GM12878 (cell line): ENCODE measurements around the gene PHC2. TPM values are rescaled to one million over a fixed set of nuclear protein-coding genes. Genes with fewer than 3 reads are reported as not detected.

ENCODE experiments used
- ATAC-seq: fragments of 200-7000 bp; cut with Tn5 transposase; 3 replicates; pipeline ENCODE4 v1.9.1; 2020; ENCODE audit warnings: mild to moderate bottlenecking, moderate library complexity
- BruUV-seq: library from RNA; stranded (reverse); fragments of 400-500 nt; replicated peaks from 2 replicates; lab custom pipeline; 2021; lab: Mats Ljungman, UMichigan
- CTCF ChIA-PET: fragments of 300-600 bp; sonication (Branson Sonifier 250); formaldehyde crosslinking; extraction: SDS; loops from one replicate; lab custom pipeline; 2021; ENCODE audit warnings: inconsistent platforms; lab: Yijun Ruan, JAX
- POLR2A ChIA-PET: fragments of 350-600 bp; formaldehyde crosslinking; extraction: SDS; loops from one replicate; lab custom pipeline; 2021; ENCODE audit warnings: inconsistent platforms; lab: Charles Lee
- RAD21 ChIA-PET: fragments of 300-600 bp; sonication (Branson Sonifier 250); formaldehyde crosslinking; loops from one replicate; lab custom pipeline; 2023; ENCODE audit warnings: antibody characterized with exemption; ENCODE audit not compliant: unreplicated experiment; lab: Charles Lee
- SMC1A ChIA-PET: fragments of 300-600 bp; sonication (Branson Sonifier 250); formaldehyde crosslinking; loops from one replicate; lab custom pipeline; 2023; ENCODE audit not compliant: unreplicated experiment, uncharacterized antibody; lab: Charles Lee
- DNase-seq: peaks from one replicate; pipeline ENCODE4 v3.0.0-alpha.2; 2011; ENCODE audit warnings: low read depth, low spot score
- FAIRE-seq: peaks from 3 replicates; lab custom pipeline; 2011; peaks lifted over from hg19 to GRCh38; lab: Jason Lieb, UNC
- H2AFZ ChIP-seq: 2 replicates; pipeline ENCODE4 v1.6.0; 2011; ENCODE audit warnings: low read depth, low read length, control low read depth; ENCODE audit not compliant: control insufficient read depth
- H3K27ac ChIP-seq: 2 replicates; pipeline ENCODE4 v1.5.1; 2011; ENCODE audit warnings: control low read depth; ENCODE audit not compliant: control insufficient read depth, insufficient read depth
- H3K27me3 ChIP-seq, 2 experiments: replicated peaks in 1 of 2; 2 replicates each; pipeline versions ENCODE4 v1.6.0 to v1.6.1; 2011; ENCODE audit warnings: low read length in 1 of 2; ENCODE audit not compliant: control insufficient read depth in 2 of 2, insufficient read depth in 2 of 2
- H3K36me3 ChIP-seq, 2 experiments: 2 replicates each; pipeline ENCODE4 v1.5.1; 2011; ENCODE audit warnings: low read length in 1 of 2; ENCODE audit not compliant: control insufficient read depth in 2 of 2, insufficient read depth in 2 of 2
- H3K4me1 ChIP-seq: 2 replicates; pipeline ENCODE4 v1.6.1; 2011; ENCODE audit warnings: mild to moderate bottlenecking, low read length, moderate library complexity, mixed read lengths; ENCODE audit not compliant: control insufficient read depth, insufficient read depth
- H3K4me2 ChIP-seq: 2 replicates; pipeline ENCODE4 v1.6.0; 2011; ENCODE audit warnings: control low read depth; ENCODE audit not compliant: control insufficient read depth, insufficient read depth
- H3K4me3 ChIP-seq: fragments of 200-600 bp; sonication (generic); 2 replicates; pipeline ENCODE4 v1.5.1; 2016
- H3K79me2 ChIP-seq: 2 replicates; pipeline ENCODE4 v1.6.0; 2011; ENCODE audit warnings: low read length; ENCODE audit not compliant: control insufficient read depth, insufficient read depth
- H3K9ac ChIP-seq: 2 replicates; pipeline ENCODE4 v1.8.0; 2011; ENCODE audit warnings: low read length, control low read depth, mixed read lengths; ENCODE audit not compliant: control insufficient read depth, insufficient read depth
- H3K9me3 ChIP-seq: replicated peaks from 3 replicates; pipeline ENCODE4 v1.5.1; 2011; ENCODE audit warnings: mild to moderate bottlenecking, low read length; ENCODE audit not compliant: control insufficient read depth, insufficient read depth
- H4K20me1 ChIP-seq: 2 replicates; pipeline ENCODE4 v1.6.0; 2011; ENCODE audit not compliant: control insufficient read depth, insufficient read depth
- CEBPB ChIP-seq, 2 experiments: fragments of 150-350 bp in 1 of 2; IDR thresholded peaks; 2 replicates each; pipeline ENCODE4 v1.6.1; 2012 to 2014; ENCODE audit warnings: low read depth in 2 of 2, low read length in 2 of 2, borderline replicate concordance in 1 of 2, inconsistent platforms in 1 of 2
- DPF2 ChIP-seq: fragments of 450-650 bp; IDR thresholded peaks from 2 replicates; pipeline ENCODE4 v1.6.1; 2017; ENCODE audit warnings: mild to moderate bottlenecking
- EP300 ChIP-seq, 2 experiments: fragments of 150-350 bp in 1 of 2; IDR thresholded peaks; 2 replicates each; pipeline ENCODE4 v1.6.1; 2011 to 2012; ENCODE audit warnings: low read depth in 2 of 2, low read length in 2 of 2, borderline replicate concordance in 1 of 2, improper control_type of control experiment in 1 of 2, inconsistent platforms in 1 of 2; ENCODE audit not compliant: control insufficient read depth in 1 of 2
- POU2F2 ChIP-seq: IDR thresholded peaks from 3 replicates; pipeline ENCODE4 v1.6.1; 2011; ENCODE audit warnings: low read depth, mild to moderate bottlenecking, low read length, borderline replicate concordance
- RAD21 ChIP-seq: IDR thresholded peaks from 2 replicates; pipeline ENCODE4 v1.6.1; 2011; ENCODE audit warnings: mild to moderate bottlenecking, low read depth, low read length, moderate library complexity; ENCODE audit not compliant: insufficient read depth
- SUPT20H ChIP-seq: IDR thresholded peaks from 2 replicates; pipeline ENCODE4 v1.6.1; 2011; ENCODE audit warnings: low read depth, mild to moderate bottlenecking, low read length, moderate library complexity, borderline replicate concordance; ENCODE audit not compliant: control insufficient read depth
- ZNF24 ChIP-seq: fragments of 450-650 bp; IDR thresholded peaks from 2 replicates; pipeline ENCODE4 v1.6.1; 2017; ENCODE audit warnings: antibody characterized with exemption, mild to moderate bottlenecking
- WGBS: methylation state at CpG from one replicate; pipeline ENCODE4 v1.1.6; 2016; ENCODE audit warnings: low lambda C conversion rate; ENCODE audit not compliant: insufficient replicate concordance, insufficient coverage; ENCODE audit errors: missing lambda C conversion rate; 5-methylcytosine and 5-hydroxymethylcytosine counted together
- in situ Hi-C: fragments of 300-500 bp; cut with MboI; formaldehyde crosslinking; loops from 9 replicates; pipeline ENCODE4 v1.14.3; 2018; ENCODE audit warnings: mixed read lengths
- intact Hi-C: fragments of 100-400 bp; cut with micrococcal nuclease; formaldehyde crosslinking; loops from one replicate; pipeline ENCODE4 v1.14.2; 2022; ENCODE audit not compliant: unreplicated experiment
- polyA plus RNA-seq, 11 experiments: library from polyadenylated mRNA; depleted of rRNA in 4 of 11; unstranded in 6 of 11; stranded (reverse) in 5 of 11; fragments of >200 nt; fragmentation: Nextera tagmentation in 4 of 11; fragmentation: Illumina TruSeq in 1 of 11; extraction: Ambion mirVana in 4 of 11; extraction: Trizol in 1 of 11; gene quantifications; 1 replicate in 1 of 11; 2 replicates in 10 of 11; pipeline versions ENCODE4 v1.2.1 to v1.2.3, GENCODE V29; 2011 to 2016; ENCODE audit warnings: inconsistent platforms in 2 of 11, missing spikeins in 2 of 11, low read depth in 1 of 11
- total RNA-seq, 4 experiments: library from RNA; depleted of rRNA in 3 of 4; stranded (reverse); fragments of >200 nt in 3 of 4; fragmentation: Illumina TruSeq in 1 of 4; extraction: Trizol in 1 of 4; gene quantifications; 2 replicates each; pipeline versions ENCODE4 v1.2.1 to v1.2.3, GENCODE V29; 2013 to 2021
- TF ChIP-seq, protein P1 (sequence below): IDR thresholded peaks from 2 replicates; pipeline ENCODE4 v1.6.1; 2012; ENCODE audit warnings: improper control_type of control experiment, low read depth, low read length; ENCODE audit not compliant: insufficient replicate concordance

The PHC2 gene
- total and polyA plus RNA-seq, 10 of the 15 experiments (the other 5 are each of a cell fraction or from before 2014, with no cell fraction given) = 2.0 to 35.9 (median 16.4) TPM

DNA sequence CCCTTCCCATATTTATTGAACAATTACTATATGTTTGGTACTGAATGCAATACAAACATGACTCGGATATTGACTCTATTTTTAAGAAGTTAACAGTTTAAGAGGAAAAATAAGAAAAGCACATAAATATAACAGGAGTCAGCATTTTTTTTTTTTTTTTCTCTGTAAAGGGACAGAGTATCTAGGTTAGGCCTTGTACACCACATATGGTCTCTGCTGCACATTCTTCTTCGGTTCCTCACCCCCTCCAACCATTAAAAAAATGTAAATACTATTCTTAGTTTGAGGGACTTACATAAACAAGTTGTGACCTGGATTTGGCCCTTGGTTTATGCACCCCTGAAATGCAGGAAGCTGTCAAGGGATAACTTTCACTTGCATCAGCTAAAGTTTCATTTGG, 40.4 kb downstream of the PHC2 start:
- H3K4me3 ChIP-seq = no peak overlapping the region
- no peak for FAIRE-seq
- no peak overlapping the region; the same call in 1 of the 2 replicates for H3K4me2 ChIP-seq
- ChIA-PET SMC1A (interaction anchor here (0.8 kb wide), 1 partner anchor 81 kb away, joined by 3 read pairs; no protein-coding TSS in a partner anchor), RAD21 (no interaction called here)
- no peak for DNase-seq
- H3K27me3 ChIP-seq = no peaks in the 10 kb centered on the region; a peak in 1 of 4 replicates
- 8% methylated on average over 2 of the region's 2 CpGs for WGBS
- no peaks in the 10 kb centered on the region for H3K36me3 ChIP-seq
- no peak overlapping the region for H3K27ac ChIP-seq
- ATAC-seq = no peak
- no peak overlapping the region for H3K9ac ChIP-seq
- in situ Hi-C loops = no loop called here
- intact Hi-C loops = no loop called here
- no peak for TF ChIP-seq ZNF24
- no peak for TF ChIP-seq POU2F2
- TF ChIP-seq, all 136 proteins: peak for 0
- no peaks in the 10 kb centered on the region for H3K9me3 ChIP-seq
- no TSS peak for BruUV-seq
- ChIA-PET POLR2A (no interaction called here), CTCF (no interaction called here)
- H3K4me1 ChIP-seq = peaks cover 9% of the 10 kb centered on the region
- no peaks in the 10 kb centered on the region for H4K20me1 ChIP-seq
- H3K79me2 ChIP-seq = no peaks in the 10 kb centered on the region
- no peak overlapping the region for H2AFZ ChIP-seq

DNA sequence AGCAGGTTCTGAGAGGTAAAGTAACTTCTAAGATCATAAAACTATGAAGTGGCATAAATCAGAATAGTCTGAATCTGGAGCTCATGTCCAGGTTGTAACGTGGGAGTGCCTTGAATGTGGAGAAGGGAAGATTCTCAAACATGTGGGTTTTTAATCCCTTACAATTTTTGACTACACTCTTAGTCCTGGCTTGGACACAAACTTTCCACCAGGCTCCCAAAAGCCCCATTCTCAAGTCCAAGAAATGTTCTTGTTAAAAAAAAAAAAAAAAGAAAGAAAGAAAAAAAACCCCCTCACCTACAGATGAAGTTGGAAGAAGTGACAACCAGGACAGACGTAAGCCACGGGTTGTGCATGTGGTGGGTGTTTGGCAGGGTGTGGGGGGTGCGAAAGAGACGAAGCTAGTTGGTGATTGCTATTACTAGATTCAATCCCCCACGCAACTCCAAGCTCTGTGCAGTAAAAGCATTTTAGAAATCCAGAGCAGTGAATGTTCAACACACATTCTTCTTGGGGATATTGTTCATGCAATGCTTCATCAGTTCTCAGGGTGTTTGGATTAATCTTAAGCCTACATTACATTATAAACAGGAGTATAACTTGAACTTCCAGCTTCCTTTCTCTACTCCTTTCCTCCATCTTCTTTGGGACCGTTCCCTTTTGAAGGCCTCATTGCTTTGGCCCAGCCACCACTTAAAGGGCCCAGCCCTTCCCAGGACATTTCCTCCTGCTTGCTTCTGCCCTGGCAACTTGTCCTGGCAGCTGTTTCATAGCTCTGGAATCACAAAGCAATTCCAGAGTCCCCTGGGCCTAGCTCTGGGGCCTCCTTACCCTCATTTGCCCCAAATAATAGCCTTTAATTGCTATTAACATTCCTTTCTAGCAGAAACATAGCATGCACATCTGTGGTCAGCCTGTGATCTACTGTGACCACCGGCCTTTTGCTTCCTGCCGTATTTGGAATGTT, 41.8 kb downstream of the PHC2 start:
- BruUV-seq = no TSS peak
- ATAC-seq = no peak
- Histone ChIP-seq H3K4me2 (no peak overlapping the region), H3K4me1 (peaks cover 9% of the 10 kb centered on the region), H2AFZ (no peak overlapping the region), H3K79me2 (no peaks in the 10 kb centered on the region), H3K4me3 (no peak overlapping the region), H3K36me3 (no peaks in the 10 kb centered on the region), H3K9ac (no peak overlapping the region), H3K27ac (no peak overlapping the region), H3K27me3 (no peaks in the 10 kb centered on the region; a peak in 1 of 4 replicates), H3K9me3 (no peaks in the 10 kb centered on the region), H4K20me1 (no peaks in the 10 kb centered on the region)
- FAIRE-seq = no peak
- DNase-seq = no peak
- ChIA-PET POLR2A (interaction anchor here (0.7 kb wide), 1 partner anchor 180 kb away, joined by 8 read pairs; no protein-coding TSS in a partner anchor), SMC1A (interaction anchor here (1.2 kb wide), 1 partner anchor 9 kb away, joined by 4 read pairs; no protein-coding TSS in a partner anchor), CTCF (interaction anchor here (0.6 to 1.4 kb wide), 2 partner anchors 93 to 1227 kb away, joined by 4 to 5 read pairs; no protein-coding TSS in a partner anchor), RAD21 (interaction anchor here (1.2 kb wide), 1 partner anchor 83 kb away, joined by 4 read pairs; no protein-coding TSS in a partner anchor)
- intact Hi-C loops = no loop called here
- in situ Hi-C loops = no loop called here
- WGBS = 29% methylated on average over 9 of the region's 9 CpGs
- no peak for TF ChIP-seq RAD21
- TF ChIP-seq DPF2 = no peak
- no peak for TF ChIP-seq SUPT20H
- no peak for TF ChIP-seq CEBPB (IDR thresholded peaks at IDR 0.05; ENCODE audit: borderline replicate concordance in 1 of 2, low read depth in 2 of 2, low read length in 2 of 2)
- TF ChIP-seq, protein P1, sequence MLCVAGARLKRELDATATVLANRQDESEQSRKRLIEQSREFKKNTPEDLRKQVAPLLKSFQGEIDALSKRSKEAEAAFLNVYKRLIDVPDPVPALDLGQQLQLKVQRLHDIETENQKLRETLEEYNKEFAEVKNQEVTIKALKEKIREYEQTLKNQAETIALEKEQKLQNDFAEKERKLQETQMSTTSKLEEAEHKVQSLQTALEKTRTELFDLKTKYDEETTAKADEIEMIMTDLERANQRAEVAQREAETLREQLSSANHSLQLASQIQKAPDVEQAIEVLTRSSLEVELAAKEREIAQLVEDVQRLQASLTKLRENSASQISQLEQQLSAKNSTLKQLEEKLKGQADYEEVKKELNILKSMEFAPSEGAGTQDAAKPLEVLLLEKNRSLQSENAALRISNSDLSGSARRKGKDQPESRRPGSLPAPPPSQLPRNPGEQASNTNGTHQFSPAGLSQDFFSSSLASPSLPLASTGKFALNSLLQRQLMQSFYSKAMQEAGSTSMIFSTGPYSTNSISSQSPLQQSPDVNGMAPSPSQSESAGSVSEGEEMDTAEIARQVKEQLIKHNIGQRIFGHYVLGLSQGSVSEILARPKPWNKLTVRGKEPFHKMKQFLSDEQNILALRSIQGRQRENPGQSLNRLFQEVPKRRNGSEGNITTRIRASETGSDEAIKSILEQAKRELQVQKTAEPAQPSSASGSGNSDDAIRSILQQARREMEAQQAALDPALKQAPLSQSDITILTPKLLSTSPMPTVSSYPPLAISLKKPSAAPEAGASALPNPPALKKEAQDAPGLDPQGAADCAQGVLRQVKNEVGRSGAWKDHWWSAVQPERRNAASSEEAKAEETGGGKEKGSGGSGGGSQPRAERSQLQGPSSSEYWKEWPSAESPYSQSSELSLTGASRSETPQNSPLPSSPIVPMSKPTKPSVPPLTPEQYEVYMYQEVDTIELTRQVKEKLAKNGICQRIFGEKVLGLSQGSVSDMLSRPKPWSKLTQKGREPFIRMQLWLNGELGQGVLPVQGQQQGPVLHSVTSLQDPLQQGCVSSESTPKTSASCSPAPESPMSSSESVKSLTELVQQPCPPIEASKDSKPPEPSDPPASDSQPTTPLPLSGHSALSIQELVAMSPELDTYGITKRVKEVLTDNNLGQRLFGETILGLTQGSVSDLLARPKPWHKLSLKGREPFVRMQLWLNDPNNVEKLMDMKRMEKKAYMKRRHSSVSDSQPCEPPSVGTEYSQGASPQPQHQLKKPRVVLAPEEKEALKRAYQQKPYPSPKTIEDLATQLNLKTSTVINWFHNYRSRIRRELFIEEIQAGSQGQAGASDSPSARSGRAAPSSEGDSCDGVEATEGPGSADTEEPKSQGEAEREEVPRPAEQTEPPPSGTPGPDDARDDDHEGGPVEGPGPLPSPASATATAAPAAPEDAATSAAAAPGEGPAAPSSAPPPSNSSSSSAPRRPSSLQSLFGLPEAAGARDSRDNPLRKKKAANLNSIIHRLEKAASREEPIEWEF = no peak
- no peak for TF ChIP-seq EP300 (IDR thresholded peaks at IDR 0.05; ENCODE audit: borderline replicate concordance in 1 of 2, control insufficient read depth in 1 of 2, low read depth in 2 of 2, low read length in 2 of 2)
